KOPT-K1 (cell line): ENCODE data around the gene JAZF1.

Experiments used
- H3K27ac ChIP-seq: fragments of 200-600 bp; sonication (generic); 2 replicates; pipeline ENCODE4 v1.5.1; 2016; ENCODE audit warnings: antibody characterized with exemption, mild to moderate bottlenecking, low read depth, low read length; ENCODE audit not compliant: poor library complexity, severe bottlenecking
- H3K36me3 ChIP-seq: fragments of 200-600 bp; sonication (generic); 2 replicates; pipeline ENCODE4 v1.5.1; 2017; ENCODE audit warnings: antibody characterized with exemption, mild to moderate bottlenecking, low read length, moderate library complexity; ENCODE audit not compliant: insufficient read depth
- H3K9me3 ChIP-seq: fragments of 200-600 bp; sonication (generic); 2 replicates; pipeline ENCODE4 v1.5.1; 2017; ENCODE audit warnings: antibody characterized with exemption, low read length, mild to moderate bottlenecking; ENCODE audit not compliant: insufficient read depth, poor library complexity, severe bottlenecking

Gene JAZF1

DNA sequence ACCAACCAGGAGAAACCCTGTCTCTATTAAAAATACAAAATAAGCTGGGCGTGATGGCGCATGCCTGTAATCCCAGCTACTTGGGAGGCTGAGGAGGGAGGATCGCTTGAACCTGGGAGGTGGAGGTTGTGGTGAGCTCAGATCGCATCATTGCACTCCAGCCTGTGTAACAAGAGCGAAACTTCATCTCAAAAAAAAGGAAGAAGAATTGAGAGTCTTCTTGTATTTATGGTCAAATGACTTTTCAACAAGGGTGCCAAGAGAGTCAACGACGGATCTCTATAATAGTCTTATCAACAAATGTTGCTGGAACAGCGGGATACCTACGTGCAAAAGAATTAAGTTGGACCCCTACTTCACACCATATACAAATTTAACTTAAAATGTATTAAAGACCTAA, 21.6 kb upstream of the JAZF1 start:
- Histone ChIP-seq H3K9me3 (no peaks in the 10 kb centered on the region), H3K36me3 (no peaks in the 10 kb centered on the region), H3K27ac (no peak overlapping the region)

DNA sequence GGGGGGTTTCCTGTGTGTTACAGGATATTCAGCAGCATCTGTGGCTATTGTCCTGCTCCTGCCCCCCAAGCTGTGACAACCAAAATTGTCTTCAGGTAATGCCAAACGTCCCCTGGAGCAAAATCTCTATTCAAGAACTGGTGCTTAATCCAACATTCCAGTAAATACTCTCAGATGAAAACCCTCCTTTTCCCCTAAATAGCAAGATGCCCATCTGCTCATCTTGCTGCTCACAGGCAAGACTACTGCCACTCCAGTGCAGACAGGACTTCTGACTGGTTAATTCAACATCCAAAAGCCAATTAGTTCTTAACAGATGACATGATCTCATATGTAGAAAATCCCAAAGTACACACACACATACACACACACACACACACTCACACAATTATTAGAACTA, 20.5 kb upstream of the JAZF1 start:
- H3K36me3 ChIP-seq, result no peaks in the 10 kb centered on the region
- H3K9me3 ChIP-seq, result no peaks in the 10 kb centered on the region
- no peak overlapping the region for H3K27ac ChIP-seq

DNA sequence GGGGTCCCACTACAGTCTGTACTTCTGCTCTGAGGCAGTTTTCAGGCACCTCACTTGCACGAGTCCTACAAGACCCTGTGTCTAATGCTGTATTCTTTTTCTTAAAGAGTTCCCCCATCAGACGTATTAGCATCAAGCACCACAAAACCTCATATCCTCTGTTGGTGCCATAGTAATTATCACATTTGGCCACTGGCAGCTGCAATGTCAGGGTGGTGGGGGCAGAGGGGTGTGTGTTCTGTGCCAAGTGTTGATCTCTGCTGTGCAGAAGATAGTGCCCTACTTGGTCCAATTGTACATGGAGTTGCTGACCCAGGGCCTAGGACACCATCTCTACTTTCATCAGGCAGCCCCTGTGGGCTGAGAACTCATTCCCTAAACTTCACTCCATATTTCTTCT, 20.0 kb upstream of the JAZF1 start:
- Histone ChIP-seq H3K9me3 (no peaks in the 10 kb centered on the region), H3K27ac (no peak overlapping the region), H3K36me3 (no peaks in the 10 kb centered on the region)

DNA sequence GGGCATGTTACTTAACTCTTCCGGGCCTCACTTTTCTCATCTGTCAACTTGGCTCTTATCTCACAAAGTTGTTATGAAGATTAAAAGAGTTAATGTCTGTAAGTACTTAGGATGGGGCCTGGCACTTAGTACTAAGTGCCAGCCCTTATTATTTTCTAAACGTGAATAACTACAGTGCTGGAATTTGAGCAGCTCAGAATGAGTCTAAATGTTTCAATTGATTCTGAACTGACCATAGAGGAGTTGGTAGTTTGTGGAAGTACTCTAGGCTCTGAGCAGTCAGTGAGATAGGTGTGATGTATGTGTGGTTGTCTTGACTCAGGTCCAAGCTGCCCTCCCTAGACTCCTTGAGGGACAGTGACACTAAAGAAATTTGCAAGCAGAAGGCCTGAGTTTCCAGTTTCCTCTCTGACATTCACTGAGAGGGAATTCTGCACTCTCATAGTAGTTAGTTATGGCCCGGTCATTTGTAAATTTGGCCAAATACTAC, 18.5 kb upstream of the JAZF1 start:
- H3K9me3 ChIP-seq, result no peaks in the 10 kb centered on the region
- no peak overlapping the region for H3K27ac ChIP-seq
- H3K36me3 ChIP-seq, result no peaks in the 10 kb centered on the region

DNA sequence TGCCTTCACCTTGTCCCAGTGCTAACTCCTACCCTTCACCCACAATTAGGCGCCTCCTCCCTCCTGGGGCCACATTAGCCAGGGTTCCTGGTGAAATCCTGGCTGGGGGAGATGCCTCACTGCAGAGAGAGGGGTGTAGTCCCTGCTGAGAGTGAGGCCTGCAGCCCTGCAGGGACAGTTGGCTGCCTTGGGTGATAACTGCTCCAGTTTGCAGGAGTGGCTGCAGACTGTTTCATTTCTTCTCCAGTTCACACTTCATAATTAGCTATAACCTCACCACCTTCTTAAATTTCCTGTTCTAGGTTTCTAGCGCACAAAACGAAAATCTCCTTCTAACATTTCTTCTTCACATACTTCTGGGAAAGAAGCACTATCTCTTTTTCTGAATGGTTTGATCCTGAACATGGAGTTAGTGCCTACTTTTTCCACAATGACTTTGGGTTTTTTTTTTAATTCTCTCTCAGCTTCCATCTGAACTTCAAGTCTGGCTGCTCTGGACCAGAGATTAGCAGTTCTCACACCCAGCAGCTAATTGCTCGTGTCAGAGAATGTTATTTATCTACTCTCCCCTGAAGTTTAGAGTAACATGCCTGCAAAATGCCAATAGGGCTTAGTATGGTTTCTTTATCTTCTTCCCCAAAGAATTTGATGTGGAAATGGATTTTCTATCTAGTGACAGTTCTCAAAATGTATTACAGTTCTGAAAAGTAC, 15.5 kb upstream of the JAZF1 start:
- no peaks in the 10 kb centered on the region for H3K36me3 ChIP-seq
- no peak overlapping the region for H3K27ac ChIP-seq
- H3K9me3 ChIP-seq, result no peaks in the 10 kb centered on the region

DNA sequence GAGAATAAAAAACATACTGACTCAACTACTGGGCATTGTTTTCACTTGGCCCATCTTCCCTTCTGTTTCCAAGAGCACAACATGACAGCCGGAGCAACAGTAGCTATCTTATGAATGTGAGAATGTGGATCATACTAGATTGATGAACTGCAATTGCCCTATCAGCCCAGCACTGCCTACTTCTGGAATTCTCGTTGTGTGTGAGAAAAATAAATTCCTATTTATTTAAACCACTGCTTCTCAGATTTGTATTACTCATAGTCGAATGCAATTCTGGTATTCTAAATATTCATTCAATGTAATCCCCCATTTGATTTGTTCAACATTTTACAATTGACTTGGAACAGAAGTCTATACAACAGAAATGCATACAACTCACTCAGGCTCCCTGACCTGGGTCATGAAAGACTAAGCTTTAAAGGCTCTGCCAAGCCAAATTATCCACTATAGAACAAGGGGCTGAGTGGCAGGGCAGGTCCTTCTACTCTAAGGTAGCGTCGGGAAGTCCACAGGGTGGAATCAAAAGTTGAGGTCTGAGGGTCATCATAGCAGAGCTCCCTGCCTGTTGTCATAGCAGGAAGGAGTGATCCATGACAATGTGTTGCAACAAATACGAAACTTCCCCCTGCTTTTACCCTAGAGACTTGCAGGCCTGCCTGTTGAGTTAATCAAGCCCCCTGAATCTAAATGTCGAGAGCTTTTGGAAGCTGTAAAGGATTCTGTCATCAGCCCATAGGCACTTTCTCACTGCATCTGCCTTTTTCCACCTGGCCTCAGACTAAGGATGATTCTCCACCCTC, 12.4 kb upstream of the JAZF1 start:
- no peak overlapping the region for H3K27ac ChIP-seq
- H3K9me3 ChIP-seq, result no peaks in the 10 kb centered on the region

DNA sequence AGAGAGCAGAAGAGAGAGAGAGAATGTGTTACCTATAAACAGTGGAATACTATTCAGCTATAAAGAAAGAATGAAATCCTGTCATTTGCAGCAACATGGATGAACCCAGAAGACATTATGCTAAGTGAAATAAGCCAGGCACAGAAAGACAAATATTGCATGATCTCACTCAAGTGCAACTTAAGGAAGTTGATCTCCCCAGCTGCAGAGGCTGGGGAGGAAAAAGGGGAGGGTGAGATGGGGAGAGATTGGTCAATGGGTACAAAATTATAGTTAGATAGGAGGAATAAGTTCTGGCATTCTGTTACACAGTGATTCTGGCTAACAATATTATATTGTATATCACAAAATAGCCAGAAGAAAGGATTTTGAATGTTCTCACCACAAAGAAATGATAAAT, 11.2 kb upstream of the JAZF1 start:
- Histone ChIP-seq H3K27ac (no peak overlapping the region), H3K9me3 (no peaks in the 10 kb centered on the region), H3K36me3 (no peaks in the 10 kb centered on the region)

More for the DNA sequence above, 12.4 kb upstream of the JAZF1 start:
- no peaks in the 10 kb centered on the region for H3K36me3 ChIP-seq

DNA sequence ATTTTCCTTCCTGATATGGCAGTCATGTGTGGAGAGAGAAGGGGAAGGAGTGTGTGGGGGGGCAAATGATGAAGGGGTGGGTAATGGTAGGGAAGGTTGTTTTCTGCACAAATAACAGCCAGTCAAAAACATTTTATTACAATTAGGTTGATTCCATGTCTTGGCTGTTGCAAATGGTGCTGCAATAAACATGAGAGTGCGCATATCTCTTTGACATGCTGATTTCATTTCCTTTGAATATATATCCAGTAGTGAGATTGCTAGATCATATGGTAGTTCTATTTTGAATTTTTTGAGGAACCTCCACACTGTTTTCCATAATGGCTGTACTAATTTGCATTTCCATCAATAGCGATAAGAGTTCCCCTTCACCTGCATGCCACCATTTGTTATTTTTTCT, 10.6 kb upstream of the JAZF1 start:
- Histone ChIP-seq H3K27ac (no peak overlapping the region), H3K9me3 (no peaks in the 10 kb centered on the region), H3K36me3 (no peaks in the 10 kb centered on the region)

DNA sequence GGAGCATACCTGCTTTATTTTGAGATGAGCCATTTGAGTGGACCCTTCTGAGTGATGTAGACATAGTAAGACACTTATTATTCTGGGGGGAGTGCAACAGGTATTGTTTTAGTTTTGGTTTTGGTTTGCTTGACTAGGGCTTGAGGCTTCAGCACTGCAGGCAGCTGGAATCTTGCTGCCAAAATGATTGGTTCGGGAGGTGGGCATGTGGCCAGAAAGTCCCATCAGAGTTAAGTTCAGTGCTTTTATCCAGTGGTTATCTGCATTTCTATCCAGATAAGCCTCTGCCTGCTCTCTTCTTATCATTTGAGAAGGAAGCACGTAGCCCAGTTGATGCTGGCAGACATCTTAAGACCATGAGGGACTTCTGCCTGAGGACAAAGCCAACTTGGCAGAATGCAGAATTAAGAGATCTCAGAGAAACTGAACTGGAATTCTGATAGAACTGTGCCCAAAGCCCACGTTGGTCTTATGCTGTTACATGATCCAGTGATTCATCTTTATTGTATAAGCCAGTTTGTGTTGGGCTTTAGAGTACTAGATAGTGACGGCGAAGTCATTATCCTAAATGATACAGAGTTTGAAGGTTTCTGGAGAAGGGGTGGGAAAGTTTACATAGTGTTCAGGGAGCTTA, 9.6 kb upstream of the JAZF1 start:
- no peaks in the 10 kb centered on the region for H3K9me3 ChIP-seq
- no peaks in the 10 kb centered on the region for H3K36me3 ChIP-seq
- H3K27ac ChIP-seq, result no peak overlapping the region

DNA sequence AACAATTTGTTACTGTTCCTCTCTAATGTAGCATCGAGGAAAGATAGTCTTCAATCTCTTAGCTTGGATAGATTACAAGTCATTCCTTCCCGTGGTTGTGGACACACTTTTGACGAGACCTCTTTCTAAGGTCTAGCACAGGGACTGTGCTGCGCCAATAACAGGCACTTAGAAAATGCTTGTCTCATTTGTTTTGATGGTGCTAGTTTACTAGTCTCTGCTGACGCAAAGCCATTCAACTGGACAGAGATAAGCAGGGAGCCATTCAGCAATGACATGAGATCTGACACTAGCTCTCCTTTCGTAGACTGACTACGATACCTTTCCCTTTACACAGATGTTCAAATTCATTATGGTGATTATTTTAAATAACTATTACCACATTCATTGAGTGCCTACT, 6.4 kb upstream of the JAZF1 start:
- Histone ChIP-seq H3K9me3 (no peaks in the 10 kb centered on the region), H3K27ac (no peak overlapping the region), H3K36me3 (no peaks in the 10 kb centered on the region)

DNA sequence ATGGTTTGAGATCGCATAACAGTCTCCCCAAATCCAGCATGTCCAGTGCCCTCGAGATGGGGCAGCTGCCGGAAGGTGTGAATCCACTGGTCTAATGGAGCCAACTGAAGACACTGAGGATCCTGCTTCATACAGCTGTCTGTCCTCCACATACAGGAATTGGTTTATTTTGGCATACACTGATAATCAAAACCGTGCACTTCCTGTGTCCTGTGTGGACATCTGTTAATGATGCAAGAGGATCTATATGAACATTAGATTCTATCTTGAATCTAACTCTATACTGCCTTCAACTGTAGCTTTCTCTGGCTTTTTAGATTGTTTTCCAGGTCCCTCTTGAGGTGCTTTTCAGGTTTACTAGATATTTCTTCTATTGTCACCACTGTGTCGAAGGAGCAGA, 3.0 kb upstream of the JAZF1 start:
- Histone ChIP-seq H3K36me3 (no peaks in the 10 kb centered on the region), H3K27ac (no peak overlapping the region), H3K9me3 (no peaks in the 10 kb centered on the region)

DNA sequence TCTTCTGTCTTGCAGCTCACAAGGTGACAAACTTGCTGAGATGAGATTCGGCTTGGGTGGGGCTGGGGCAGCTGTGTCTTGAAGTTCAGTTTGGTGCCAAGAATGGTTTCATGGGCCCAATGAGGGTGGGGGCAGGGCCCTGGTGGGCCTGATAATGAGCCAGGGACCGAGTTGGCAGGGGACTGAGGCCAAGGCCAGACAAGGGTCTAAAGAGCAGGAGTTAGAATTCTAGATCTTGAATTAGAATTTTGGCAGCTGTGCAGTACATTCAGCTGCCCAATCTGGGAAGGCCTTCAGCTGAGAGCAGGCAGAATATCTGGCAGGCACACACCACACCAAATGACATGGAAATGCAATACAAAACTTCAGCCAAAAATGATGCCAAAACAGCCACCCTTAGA, 1.5 kb upstream of the JAZF1 start:
- no peaks in the 10 kb centered on the region for H3K36me3 ChIP-seq
- no peak overlapping the region for H3K27ac ChIP-seq
- H3K9me3 ChIP-seq, result no peaks in the 10 kb centered on the region

DNA sequence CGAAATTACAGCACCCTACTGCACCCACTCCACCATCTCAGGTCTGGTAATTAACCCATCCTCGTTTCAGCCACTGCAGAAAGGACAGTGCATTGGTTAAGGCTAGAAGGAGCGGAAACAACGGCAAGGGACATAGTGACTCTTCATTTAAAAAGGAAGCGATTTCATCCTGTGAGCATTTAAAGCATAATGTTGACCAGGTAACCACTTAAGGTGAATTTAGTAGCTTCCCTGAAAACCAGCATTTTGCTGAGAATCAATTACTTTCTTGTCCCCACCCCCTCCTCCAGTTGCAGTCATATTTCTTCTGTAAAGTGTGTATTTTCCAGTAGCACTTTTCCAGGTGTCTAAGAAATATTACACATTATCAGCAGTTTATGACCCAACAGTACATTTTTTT, 821 bp upstream of the JAZF1 start:
- Histone ChIP-seq H3K27ac (no peak overlapping the region), H3K9me3 (no peaks in the 10 kb centered on the region), H3K36me3 (no peaks in the 10 kb centered on the region)

DNA sequence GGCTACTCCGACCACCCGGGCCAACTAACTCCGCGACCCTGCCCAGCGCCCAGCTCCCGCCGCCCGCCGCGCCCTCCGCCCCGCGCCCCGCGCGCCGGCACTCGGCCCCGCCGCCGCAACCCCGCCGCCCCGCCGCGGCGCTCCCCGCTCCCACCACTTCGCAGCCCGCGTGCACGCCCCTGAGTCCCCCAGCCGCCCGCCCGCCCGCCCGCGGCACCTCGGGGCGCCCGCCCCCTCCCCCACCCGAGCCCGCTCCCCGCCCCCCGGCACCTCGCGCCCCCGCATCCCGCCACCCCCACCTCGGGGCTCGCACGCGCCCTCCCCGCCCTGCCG, 598 bp downstream of the JAZF1 start:
- Histone ChIP-seq H3K27ac (no peak overlapping the region), H3K36me3 (no peaks in the 10 kb centered on the region), H3K9me3 (no peaks in the 10 kb centered on the region)

DNA sequence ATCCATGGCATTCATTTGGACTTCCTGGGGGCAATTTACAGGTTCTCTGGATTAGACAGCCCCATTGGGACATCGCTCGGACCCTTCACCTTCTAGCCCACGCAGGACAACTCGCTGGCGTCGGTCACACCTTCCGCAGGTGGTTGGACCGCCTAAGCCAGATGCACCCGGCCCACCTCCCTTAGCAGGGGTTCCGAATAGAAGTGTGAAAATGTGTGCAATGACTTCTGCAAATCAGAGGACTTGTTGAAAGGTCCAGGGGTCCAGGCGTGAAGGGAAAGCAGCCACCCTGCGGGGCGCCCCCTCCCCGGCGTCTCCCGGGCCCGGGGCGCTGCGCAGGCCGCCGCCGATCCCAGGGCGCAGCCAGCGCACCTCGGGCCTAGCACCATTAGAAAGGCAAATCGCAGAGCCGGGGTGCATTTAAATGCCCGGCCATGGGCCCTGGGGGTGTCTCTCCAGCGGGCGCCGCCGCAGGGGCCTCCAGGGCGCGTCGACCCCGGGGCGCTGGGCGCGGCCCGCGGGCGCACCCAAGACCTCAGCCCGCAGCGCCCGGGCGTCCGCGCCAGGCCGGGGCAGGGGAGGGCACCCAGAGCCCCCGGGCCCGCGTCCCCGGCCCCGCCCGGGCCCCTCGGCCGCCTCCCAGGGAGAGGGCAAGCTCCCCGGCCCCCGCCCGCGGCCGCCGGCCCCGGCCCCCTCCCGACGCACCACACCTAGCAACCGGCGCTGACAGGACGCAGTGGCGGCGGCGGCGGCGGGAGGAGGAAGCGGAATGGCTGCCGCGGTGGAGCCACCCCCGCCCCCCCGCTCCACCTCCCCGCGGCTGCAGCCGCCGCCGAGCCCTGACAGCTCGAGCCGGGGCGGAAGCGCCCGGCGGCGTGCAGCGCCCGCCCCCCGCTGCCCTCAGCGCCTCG, 1.2 kb downstream of the JAZF1 start:
- Histone ChIP-seq H3K27ac (no peak overlapping the region), H3K9me3 (no peaks in the 10 kb centered on the region), H3K36me3 (no peaks in the 10 kb centered on the region)
